Smooth muscle cell (in vitro differentiated cells): Measurements from ENCODE around the gene FERMT3. TPM values are rescaled to one million over a fixed set of nuclear protein-coding genes. Genes with fewer than 3 reads are reported as not detected.
A peak's percentile ranks its signal among the peaks of the same experiment; 100 is the strongest.

Source experiments
- DNase-seq: peaks from one replicate; lab custom pipeline; 2025; ENCODE audit not compliant: unreplicated experiment; lab: John Stamatoyannopoulos, UW
- H2AFZ ChIP-seq: fragments of 200-600 bp; sonication (generic); 2 replicates; pipeline ENCODE4 v1.6.0; 2016; ENCODE audit warnings: antibody characterized with exemption, low read depth, mild to moderate bottlenecking
- H3F3A ChIP-seq: fragments of 200-600 bp; sonication (generic); 2 replicates; pipeline ENCODE4 v1.6.0; 2017; ENCODE audit warnings: antibody characterized with exemption, low read depth
- H3K27ac ChIP-seq: fragments of 200-600 bp; sonication (generic); 2 replicates; pipeline ENCODE4 v1.5.1; 2016; ENCODE audit warnings: low read depth, mild to moderate bottlenecking
- H3K27me3 ChIP-seq: fragments of 200-600 bp; sonication (generic); 2 replicates; pipeline ENCODE4 v1.6.1; 2016; ENCODE audit warnings: low read depth, mild to moderate bottlenecking
- H3K36me3 ChIP-seq: fragments of 200-600 bp; sonication (generic); 2 replicates; pipeline ENCODE4 v1.5.1; 2016; ENCODE audit warnings: low read depth
- H3K4me1 ChIP-seq: fragments of 200-600 bp; sonication (generic); 2 replicates; pipeline ENCODE4 v1.5.1; 2016; ENCODE audit warnings: low read depth
- H3K4me2 ChIP-seq: fragments of 200-600 bp; sonication (generic); 2 replicates; pipeline ENCODE4 v1.6.0; 2016; ENCODE audit warnings: mild to moderate bottlenecking
- H3K4me3 ChIP-seq: fragments of 200-600 bp; sonication (generic); 2 replicates; pipeline ENCODE4 v1.5.1; 2016; ENCODE audit warnings: mild to moderate bottlenecking
- H3K79me2 ChIP-seq: fragments of 200-600 bp; sonication (generic); 2 replicates; pipeline ENCODE4 v1.6.0; 2016; ENCODE audit warnings: low read depth, mild to moderate bottlenecking
- H3K9ac ChIP-seq: fragments of 200-600 bp; sonication (generic); 2 replicates; pipeline ENCODE4 v1.6.0; 2016; ENCODE audit warnings: low read depth
- H3K9me3 ChIP-seq: fragments of 200-600 bp; sonication (generic); replicated peaks from 2 replicates; pipeline ENCODE4 v1.5.1; 2016; ENCODE audit warnings: low read depth
- H4K20me1 ChIP-seq: fragments of 200-600 bp; sonication (generic); 2 replicates; pipeline ENCODE4 v1.6.0; 2016; ENCODE audit warnings: low read depth
- WGBS: methylation state at CpG from one replicate; pipeline ENCODE4 v1.1.7; 2016; ENCODE audit warnings: low lambda C conversion rate; 5-methylcytosine and 5-hydroxymethylcytosine counted together
- polyA plus RNA-seq: library from polyadenylated mRNA; unstranded; fragments of >200 nt; fragmentation: Nextera tagmentation; extraction: Ambion mirVana; gene quantifications from 2 replicates; pipeline ENCODE4 v1.2.1, GENCODE V29; 2016
- total RNA-seq: library from RNA; depleted of rRNA; stranded (reverse); fragments of >200 nt; gene quantifications from 2 replicates; pipeline ENCODE4 v1.2.3, GENCODE V29; 2014
- TF ChIP-seq, protein P1 (sequence below): fragments of 200-600 bp; sonication (generic); IDR thresholded peaks from 2 replicates; pipeline ENCODE4 v1.5.1; 2017; ENCODE audit warnings: borderline replicate concordance, mild to moderate bottlenecking, antibody characterized with exemption; ENCODE audit not compliant: insufficient read depth, poor library complexity, severe bottlenecking

Gene FERMT3
- total and polyA plus RNA-seq, 2 experiments from 2014 or later: 1.2 to 3.7 TPM

DNA sequence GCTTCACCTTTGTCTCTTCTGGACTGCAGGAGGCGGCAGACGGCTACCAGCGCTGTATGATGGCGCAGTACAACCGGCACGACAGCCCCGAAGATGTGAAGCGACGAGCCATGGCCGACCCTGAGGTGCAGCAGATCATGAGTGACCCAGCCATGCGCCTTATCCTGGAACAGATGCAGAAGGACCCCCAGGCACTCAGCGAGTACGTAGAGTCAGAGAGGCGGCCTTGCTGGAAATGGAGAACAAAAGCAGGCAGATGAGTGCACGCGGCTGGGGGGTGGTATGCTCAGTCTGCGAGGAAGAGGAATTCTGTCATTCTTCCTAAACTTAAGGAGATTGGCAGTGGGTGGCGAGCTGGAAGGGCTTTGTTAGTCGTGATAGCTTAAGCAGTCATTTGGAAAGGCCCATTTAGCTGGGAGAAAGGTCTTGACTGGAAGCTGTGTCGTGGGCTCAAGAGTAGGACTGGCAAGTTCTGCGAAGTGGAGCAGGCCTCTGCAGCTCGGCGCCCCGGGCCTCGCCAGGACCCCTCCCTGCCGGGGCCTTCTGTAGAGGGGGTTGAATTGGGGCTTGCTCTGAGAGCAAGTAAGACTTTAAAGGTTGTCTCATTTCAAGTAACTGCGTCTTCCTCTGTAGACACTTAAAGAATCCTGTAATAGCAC is 3.0 kb upstream of the FERMT3 start:
- Histone ChIP-seq H3K36me3 (peaks cover 13% of the 10 kb centered on the region), H3K4me2 (no peak overlapping the region), H3K79me2 (no peaks in the 10 kb centered on the region), H3K9ac (no peak overlapping the region), H2AFZ (no peak overlapping the region), H3K27me3 (no peaks in the 10 kb centered on the region), H3K4me1 (no peaks in the 10 kb centered on the region), H3K4me3 (no peak overlapping the region), H4K20me1 (peaks cover 5% of the 10 kb centered on the region), H3F3A (no peaks in the 10 kb centered on the region), H3K9me3 (no peaks in the 10 kb centered on the region), H3K27ac (no peak overlapping the region)
- TF ChIP-seq, protein P1, sequence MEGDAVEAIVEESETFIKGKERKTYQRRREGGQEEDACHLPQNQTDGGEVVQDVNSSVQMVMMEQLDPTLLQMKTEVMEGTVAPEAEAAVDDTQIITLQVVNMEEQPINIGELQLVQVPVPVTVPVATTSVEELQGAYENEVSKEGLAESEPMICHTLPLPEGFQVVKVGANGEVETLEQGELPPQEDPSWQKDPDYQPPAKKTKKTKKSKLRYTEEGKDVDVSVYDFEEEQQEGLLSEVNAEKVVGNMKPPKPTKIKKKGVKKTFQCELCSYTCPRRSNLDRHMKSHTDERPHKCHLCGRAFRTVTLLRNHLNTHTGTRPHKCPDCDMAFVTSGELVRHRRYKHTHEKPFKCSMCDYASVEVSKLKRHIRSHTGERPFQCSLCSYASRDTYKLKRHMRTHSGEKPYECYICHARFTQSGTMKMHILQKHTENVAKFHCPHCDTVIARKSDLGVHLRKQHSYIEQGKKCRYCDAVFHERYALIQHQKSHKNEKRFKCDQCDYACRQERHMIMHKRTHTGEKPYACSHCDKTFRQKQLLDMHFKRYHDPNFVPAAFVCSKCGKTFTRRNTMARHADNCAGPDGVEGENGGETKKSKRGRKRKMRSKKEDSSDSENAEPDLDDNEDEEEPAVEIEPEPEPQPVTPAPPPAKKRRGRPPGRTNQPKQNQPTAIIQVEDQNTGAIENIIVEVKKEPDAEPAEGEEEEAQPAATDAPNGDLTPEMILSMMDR: no peak
- 97% methylated on average over 27 of the region's 27 CpGs for WGBS
- DNase-seq: no peak

DNA sequence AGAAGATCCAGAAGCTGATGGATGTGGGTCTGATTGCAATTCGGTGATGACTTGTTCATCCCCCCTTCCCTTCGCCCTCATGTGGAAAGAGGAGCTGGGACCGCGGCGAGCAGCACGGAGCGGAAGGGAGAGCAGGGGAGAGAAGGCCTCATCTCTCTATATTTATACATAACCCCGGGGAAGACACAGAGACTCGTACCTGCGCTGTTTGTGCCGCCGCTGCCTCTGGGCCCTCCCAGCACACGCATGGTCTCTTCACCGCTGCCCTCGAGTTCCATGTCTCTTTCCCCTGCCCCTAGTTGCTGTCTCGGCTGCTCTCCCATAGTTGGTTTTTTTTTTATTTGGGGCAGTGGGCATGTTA is 2.5 kb upstream of the FERMT3 start:
- H3K27ac ChIP-seq: no peak overlapping the region
- no peaks in the 10 kb centered on the region for H3K9me3 ChIP-seq
- H2AFZ ChIP-seq: no peak overlapping the region
- DNase-seq: no peak
- H3K36me3 ChIP-seq: peaks cover 13% of the 10 kb centered on the region
- H3K79me2 ChIP-seq: no peaks in the 10 kb centered on the region
- H3K4me1 ChIP-seq: no peaks in the 10 kb centered on the region
- no peaks in the 10 kb centered on the region for H3F3A ChIP-seq
- H3K9ac ChIP-seq: no peak overlapping the region
- no peak overlapping the region for H3K4me2 ChIP-seq
- no peak overlapping the region for H3K4me3 ChIP-seq
- TF ChIP-seq, protein P1: no peak
- WGBS: 96% methylated on average over 16 of the region's 16 CpGs
- peaks cover 5% of the 10 kb centered on the region for H4K20me1 ChIP-seq
- H3K27me3 ChIP-seq: no peaks in the 10 kb centered on the region

DNA sequence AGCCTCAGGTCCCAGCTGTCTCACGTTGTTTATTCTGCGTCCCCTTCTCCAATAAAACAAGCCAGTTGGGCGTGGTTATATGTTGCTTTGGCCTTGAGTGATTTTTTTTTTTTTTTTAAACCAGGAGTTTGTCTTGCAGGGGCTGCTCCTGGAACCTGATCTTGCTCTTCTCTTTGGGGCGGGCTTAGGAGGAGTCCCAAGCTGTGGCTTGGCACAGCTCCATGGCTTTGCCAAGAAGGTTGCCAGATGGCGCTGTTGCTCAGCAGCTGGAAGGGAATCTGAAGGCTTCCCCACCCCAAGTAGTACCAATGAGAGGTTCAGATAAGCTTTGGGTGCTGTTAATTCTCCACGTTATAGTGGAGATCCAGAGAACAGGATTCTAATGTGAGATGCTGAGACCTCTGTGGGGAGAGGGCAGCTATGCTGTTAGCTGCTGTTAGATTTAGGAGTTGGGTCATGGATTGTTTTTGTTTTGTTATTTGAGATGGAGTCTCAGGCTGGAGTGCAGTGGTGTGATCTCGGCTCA is 2.0 kb upstream of the FERMT3 start:
- Histone ChIP-seq H3K27ac (no peak overlapping the region), H2AFZ (no peak overlapping the region), H3K36me3 (peaks cover 13% of the 10 kb centered on the region)

More for the DNA sequence above, 2.0 kb upstream of the FERMT3 start:
- Histone ChIP-seq H3K9ac (no peak overlapping the region), H3K9me3 (no peaks in the 10 kb centered on the region), H3K79me2 (no peaks in the 10 kb centered on the region), H3K4me1 (no peaks in the 10 kb centered on the region), H4K20me1 (peaks cover 5% of the 10 kb centered on the region), H3K4me2 (no peak overlapping the region), H3F3A (no peaks in the 10 kb centered on the region), H3K27me3 (no peaks in the 10 kb centered on the region), H3K4me3 (no peak overlapping the region)
- no peak for DNase-seq
- 70% methylated on average over 7 of the region's 7 CpGs for WGBS
- TF ChIP-seq, protein P1: peak; percentile 53
